CD8-positive, alpha-beta memory T cell (primary cell): Measurements from ENCODE around the gene EIPR1. TPM values are rescaled to one million over a fixed set of nuclear protein-coding genes. Genes with fewer than 3 reads are reported as not detected.
A peak's percentile ranks its signal among the peaks of the same experiment; 100 is the strongest.

Source experiments
- CTCF ChIA-PET: fragments of 350-600 bp; sonication (Branson Sonifier 250); formaldehyde crosslinking; loops from one replicate; lab custom pipeline; 2021; ENCODE audit warnings: antibody characterized with exemption; lab: Charles Lee
- POLR2A ChIA-PET: fragments of 350-600 bp; sonication (Branson Sonifier 250); formaldehyde crosslinking; loops from one replicate; lab custom pipeline; 2021; ENCODE audit warnings: antibody characterized with exemption; lab: Charles Lee
- DNase-seq, 5 donors: peaks; one replicate each; pipeline versions ENCODE4 v3.0.0 to v3.0.0-alpha.2; 2020 to 2022; ENCODE audit warnings: mixed read lengths in 1 of 5
- H3K27ac ChIP-seq: one replicate; pipeline ENCODE4 v1.7.0; 2013; ENCODE audit warnings: low read depth, mild to moderate bottlenecking, low read length, moderate library complexity
- H3K27me3 ChIP-seq: 2 replicates; pipeline ENCODE4 v1.7.0; 2013; ENCODE audit warnings: low read length, mild to moderate bottlenecking; ENCODE audit not compliant: insufficient read depth, poor library complexity, severe bottlenecking
- H3K36me3 ChIP-seq: 2 replicates; pipeline ENCODE4 v1.7.0; 2013; ENCODE audit warnings: mild to moderate bottlenecking, low read length, moderate library complexity; ENCODE audit not compliant: insufficient read depth
- H3K4me1 ChIP-seq: 2 replicates; pipeline ENCODE4 v1.7.0; 2013; ENCODE audit warnings: mild to moderate bottlenecking, low read length, moderate library complexity; ENCODE audit not compliant: insufficient read depth
- H3K4me3 ChIP-seq: 2 replicates; pipeline ENCODE4 v1.7.0; 2013; ENCODE audit warnings: mild to moderate bottlenecking, low read length
- H3K9me3 ChIP-seq: 2 replicates; pipeline ENCODE4 v1.7.0; 2013; ENCODE audit warnings: mild to moderate bottlenecking, low read length
- H3K27ac Mint-ChIP-seq, 8 donors: one replicate each; pipeline ENCODE4 v1.8.0; 2020 to 2021; ENCODE audit warnings: mixed read lengths in 8 of 8, mild to moderate bottlenecking in 6 of 8, inconsistent platforms in 3 of 8, moderate library complexity in 3 of 8
- H3K27me3 Mint-ChIP-seq, 2 donors: one replicate each; pipeline ENCODE4 v1.8.0; 2020 to 2021; ENCODE audit warnings: mixed read lengths in 2 of 2, mild to moderate bottlenecking in 1 of 2, moderate library complexity in 1 of 2
- H3K36me3 Mint-ChIP-seq, 3 donors: one replicate each; pipeline ENCODE4 v1.8.0; 2020 to 2021; ENCODE audit warnings: mixed read lengths in 3 of 3, inconsistent platforms in 1 of 3, mild to moderate bottlenecking in 1 of 3
- H3K4me1 Mint-ChIP-seq, 3 donors: one replicate each; pipeline ENCODE4 v1.8.0; 2020 to 2021; ENCODE audit warnings: mixed read lengths in 3 of 3, inconsistent platforms in 1 of 3, mild to moderate bottlenecking in 1 of 3
- H3K4me3 Mint-ChIP-seq, 7 donors: one replicate each; pipeline ENCODE4 v1.8.0; 2020 to 2021; ENCODE audit warnings: mixed read lengths in 7 of 7, mild to moderate bottlenecking in 6 of 7, moderate library complexity in 4 of 7, inconsistent platforms in 2 of 7
- H3K9me3 Mint-ChIP-seq, 5 donors: one replicate each; pipeline ENCODE4 v1.8.0; 2020 to 2022; ENCODE audit warnings: mixed read lengths in 5 of 5, mild to moderate bottlenecking in 3 of 5, moderate library complexity in 2 of 5, inconsistent platforms in 1 of 5
- polyA plus RNA-seq: library from polyadenylated mRNA; unstranded; fragments of 300-500 nt; fragmentation: Illumina TruSeq; gene quantifications from one replicate; pipeline ENCODE4 v1.2.3, GENCODE V29; 2021
- total RNA-seq, 2 experiments: library from RNA; stranded (reverse); gene quantifications; one replicate each; pipeline ENCODE4 v1.2.3, GENCODE V29; 2021

Gene EIPR1
- total and polyA plus RNA-seq, 3 experiments from 2014 or later = 39.2 to 43.9 (median 41.6) TPM

- ChIA-PET POLR2A (no interaction called here), CTCF (no interaction called here)
- Histone ChIP-seq H3K36me3 (peaks cover 19% of the 10 kb centered on the region), H3K4me3 (no peak overlapping the region), H3K27me3 (no peaks in the 10 kb centered on the region), H3K4me1 (no peaks in the 10 kb centered on the region), H3K27ac (no peak overlapping the region), H3K9me3 (no peaks in the 10 kb centered on the region)
- no peak overlapping the region for H3K27ac Mint-ChIP-seq
- H3K9me3 Mint-ChIP-seq = peaks cover 0 to 1% (median 0%) of the 10 kb centered on the region in 5 donors
- H3K36me3 Mint-ChIP-seq = peaks cover 0 to 84% (median 10%) of the 10 kb centered on the region in 3 donors
- DNase-seq = no peak
- no peaks in the 10 kb centered on the region for H3K27me3 Mint-ChIP-seq
- no peak overlapping the region for H3K4me3 Mint-ChIP-seq
- H3K4me1 Mint-ChIP-seq = peaks cover 0 to 4% (median 0%) of the 10 kb centered on the region in 3 donors
These were observed 183.9 kb downstream of the EIPR1 start for GRCh38 chr2:3193443-3194330.

DNA sequence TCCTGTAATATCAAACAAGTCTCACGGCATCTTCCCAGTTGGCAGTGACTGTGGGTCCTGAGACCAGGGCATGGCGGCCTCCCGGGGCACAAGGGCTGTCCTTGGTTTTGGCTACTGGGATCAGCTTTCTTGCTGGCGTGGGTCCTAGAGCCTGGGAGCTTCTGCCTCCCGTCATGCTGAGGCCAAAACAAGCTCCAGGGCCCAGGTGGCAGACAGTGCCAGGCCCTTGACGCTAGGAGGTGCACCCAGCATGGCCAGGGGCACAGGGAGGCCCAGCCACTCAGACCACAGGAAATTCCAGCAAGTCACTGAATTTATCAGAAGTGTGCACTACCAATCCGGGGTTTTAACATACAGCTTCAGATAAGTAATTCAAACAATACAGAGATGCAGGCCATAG, 184.7 kb downstream of the EIPR1 start:
- no peaks in the 10 kb centered on the region for H3K9me3 ChIP-seq
- ChIA-PET POLR2A (no interaction called here), CTCF (no interaction called here)
- H3K4me3 Mint-ChIP-seq = no peak overlapping the region
- H3K4me3 ChIP-seq = no peak overlapping the region
- H3K9me3 Mint-ChIP-seq = peaks cover 0 to 1% (median 0%) of the 10 kb centered on the region in 5 donors
- H3K27ac ChIP-seq = no peak overlapping the region
- no peaks in the 10 kb centered on the region for H3K4me1 Mint-ChIP-seq
- H3K27me3 ChIP-seq = no peaks in the 10 kb centered on the region
- no peaks in the 10 kb centered on the region for H3K4me1 ChIP-seq
- DNase-seq = no peak
- peaks cover 19% of the 10 kb centered on the region for H3K36me3 ChIP-seq
- peaks cover 0 to 87% (median 10%) of the 10 kb centered on the region in 3 donors for H3K36me3 Mint-ChIP-seq
- no peak overlapping the region for H3K27ac Mint-ChIP-seq
- H3K27me3 Mint-ChIP-seq = no peaks in the 10 kb centered on the region

DNA sequence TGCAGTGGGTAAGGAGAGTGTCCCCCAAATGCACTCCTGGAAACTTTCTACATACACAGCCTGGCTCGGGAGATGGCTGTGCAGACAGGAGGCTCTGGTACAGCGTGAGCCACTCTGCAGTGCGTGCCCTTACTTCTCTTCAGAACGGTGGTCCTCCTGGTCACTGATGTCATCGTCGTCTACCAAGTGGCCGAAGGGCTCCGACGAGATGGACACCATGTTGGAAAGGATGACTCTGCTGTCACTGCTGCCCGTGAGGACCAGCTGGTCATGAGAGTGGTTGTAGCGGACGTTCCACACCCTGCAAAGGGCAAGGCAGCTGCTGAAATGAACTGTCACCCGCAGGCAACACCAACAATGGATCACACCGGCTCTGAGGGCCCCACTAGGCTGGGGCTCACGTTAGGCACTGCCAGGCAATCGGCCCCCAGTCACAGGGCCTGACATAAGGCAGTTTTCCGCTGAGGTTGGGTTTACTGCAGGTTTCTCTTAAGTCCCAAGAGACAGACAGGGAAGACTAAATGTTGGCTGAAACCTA, 185.3 kb downstream of the EIPR1 start:
- Mint-ChIP-seq H3K27me3 (no peaks in the 10 kb centered on the region), H3K4me1 (no peaks in the 10 kb centered on the region), H3K27ac (no peak overlapping the region), H3K36me3 (peaks cover 0 to 85% (median 10%) of the 10 kb centered on the region in 3 donors), H3K4me3 (no peak overlapping the region), H3K9me3 (peaks cover 0 to 1% (median 0%) of the 10 kb centered on the region in 5 donors)
- peaks cover 19% of the 10 kb centered on the region for H3K36me3 ChIP-seq
- no peak for DNase-seq
- H3K4me3 ChIP-seq = no peak overlapping the region
- no peak overlapping the region for H3K27ac ChIP-seq
- no peaks in the 10 kb centered on the region for H3K27me3 ChIP-seq
- ChIA-PET POLR2A (no interaction called here), CTCF (no interaction called here)
- no peaks in the 10 kb centered on the region for H3K9me3 ChIP-seq
- H3K4me1 ChIP-seq = no peaks in the 10 kb centered on the region

GRCh38 chr2:3189961-3190360, 187.7 kb downstream of the EIPR1 start:
- Histone ChIP-seq H3K36me3 (peaks cover 19% of the 10 kb centered on the region), H3K27me3 (no peaks in the 10 kb centered on the region), H3K27ac (no peak overlapping the region), H3K4me3 (no peak overlapping the region), H3K9me3 (no peaks in the 10 kb centered on the region), H3K4me1 (no peaks in the 10 kb centered on the region)
- ChIA-PET POLR2A (no interaction called here), CTCF (no interaction called here)
- H3K36me3 Mint-ChIP-seq = peaks cover 0 to 79% (median 12%) of the 10 kb centered on the region in 3 donors
- H3K27me3 Mint-ChIP-seq = no peaks in the 10 kb centered on the region
- H3K4me1 Mint-ChIP-seq = no peaks in the 10 kb centered on the region
- H3K27ac Mint-ChIP-seq = peak overlapping the region in 2 of 8 donors; percentile 8 to 30
- DNase-seq = no peak
- H3K9me3 Mint-ChIP-seq = peaks cover 0 to 1% (median 0%) of the 10 kb centered on the region in 5 donors
- H3K4me3 Mint-ChIP-seq = no peak overlapping the region

DNA sequence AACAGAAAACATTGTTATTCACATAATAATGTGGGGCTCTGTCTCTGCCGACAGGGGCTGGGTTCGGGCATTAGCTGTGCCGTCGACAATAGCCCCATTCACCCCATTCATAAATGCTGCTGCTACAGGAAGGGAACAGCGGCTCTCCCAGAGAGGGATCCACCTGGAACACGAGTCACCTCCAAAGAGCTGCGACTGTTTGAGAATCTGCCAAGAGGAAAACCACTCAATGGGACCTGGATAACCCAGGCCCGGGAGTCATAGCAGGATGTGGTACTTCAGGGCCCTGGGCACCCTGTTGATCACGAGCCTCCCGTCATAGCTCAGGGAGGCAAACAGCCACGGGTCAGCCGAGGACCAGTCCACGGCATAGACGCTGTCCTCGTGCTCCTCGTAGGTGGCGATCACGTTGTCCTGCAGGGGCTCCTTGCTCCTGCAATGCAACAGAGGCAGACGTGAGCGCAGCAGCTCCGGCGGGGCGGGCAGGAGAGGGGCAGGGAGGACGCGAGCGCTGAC, 188.5 kb downstream of the EIPR1 start:
- Histone ChIP-seq H3K4me3 (no peak overlapping the region), H3K4me1 (no peaks in the 10 kb centered on the region), H3K27me3 (no peaks in the 10 kb centered on the region), H3K9me3 (no peaks in the 10 kb centered on the region), H3K36me3 (peaks cover 19% of the 10 kb centered on the region), H3K27ac (no peak overlapping the region)
- Mint-ChIP-seq H3K27me3 (no peaks in the 10 kb centered on the region), H3K4me1 (no peaks in the 10 kb centered on the region), H3K9me3 (peaks cover 0 to 1% (median 0%) of the 10 kb centered on the region in 5 donors), H3K27ac (peak overlapping the region in 1 of 8 donors; percentile 42), H3K36me3 (peaks cover 0 to 74% (median 11%) of the 10 kb centered on the region in 3 donors), H3K4me3 (no peak overlapping the region)
- CTCF ChIA-PET = no interaction called here
- POLR2A ChIA-PET = no interaction called here
- peak in 1 of 5 donors; percentile 46 for DNase-seq

DNA sequence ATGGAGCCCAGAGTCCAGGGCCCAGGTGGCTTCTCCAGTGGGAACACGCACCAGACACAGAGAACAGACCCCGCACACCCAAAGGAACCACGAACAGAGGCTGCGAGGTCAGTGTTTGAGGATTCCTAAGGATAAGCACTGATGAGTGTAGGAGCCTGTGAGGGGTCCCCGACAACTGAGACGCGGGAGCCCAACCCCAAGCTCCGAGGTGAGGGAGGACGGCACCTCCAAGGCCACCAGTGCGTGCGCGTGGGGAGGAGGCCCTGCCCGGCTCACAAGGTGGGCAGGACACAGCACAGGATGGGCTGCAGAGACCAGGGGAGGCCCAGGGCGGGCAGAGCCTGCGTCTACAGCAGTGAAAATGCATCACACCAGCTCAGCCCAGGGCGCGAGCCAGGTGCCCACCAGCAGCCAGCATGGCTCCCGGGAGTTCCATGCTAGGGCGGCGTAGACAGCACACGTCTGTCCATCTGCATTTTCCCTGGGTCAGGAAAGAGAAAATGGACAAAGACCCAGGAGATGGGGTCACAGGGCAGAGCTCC, 189.1 kb downstream of the EIPR1 start:
- no peaks in the 10 kb centered on the region for H3K27me3 Mint-ChIP-seq
- H3K36me3 Mint-ChIP-seq = peaks cover 0 to 70% (median 11%) of the 10 kb centered on the region in 3 donors
- no peak overlapping the region for H3K4me3 Mint-ChIP-seq
- H3K27ac Mint-ChIP-seq = no peak overlapping the region
- no peaks in the 10 kb centered on the region for H3K27me3 ChIP-seq
- no peaks in the 10 kb centered on the region for H3K4me1 ChIP-seq
- no peaks in the 10 kb centered on the region for H3K4me1 Mint-ChIP-seq
- no peaks in the 10 kb centered on the region for H3K9me3 ChIP-seq
- ChIA-PET CTCF (no interaction called here), POLR2A (no interaction called here)
- H3K36me3 ChIP-seq = peaks cover 18% of the 10 kb centered on the region
- peak in 1 of 5 donors; percentile 28 for DNase-seq
- no peak overlapping the region for H3K27ac ChIP-seq
- H3K9me3 Mint-ChIP-seq = peaks cover 0 to 1% (median 0%) of the 10 kb centered on the region in 5 donors
- H3K4me3 ChIP-seq = no peak overlapping the region

GRCh38 chr2:3187467-3187866, 190.2 kb downstream of the EIPR1 start:
- Histone ChIP-seq H3K36me3 (peaks cover 12% of the 10 kb centered on the region), H3K4me1 (no peaks in the 10 kb centered on the region), H3K27me3 (no peaks in the 10 kb centered on the region), H3K27ac (no peak overlapping the region), H3K4me3 (no peak overlapping the region), H3K9me3 (no peaks in the 10 kb centered on the region)
- POLR2A ChIA-PET = no interaction called here
- Mint-ChIP-seq H3K9me3 (peaks cover 0 to 1% (median 0%) of the 10 kb centered on the region in 5 donors), H3K4me1 (no peaks in the 10 kb centered on the region), H3K4me3 (no peak overlapping the region), H3K36me3 (peaks cover 0 to 60% (median 8%) of the 10 kb centered on the region in 3 donors), H3K27me3 (no peaks in the 10 kb centered on the region), H3K27ac (no peak overlapping the region)
- peak in 1 of 5 donors; percentile 5 for DNase-seq
- CTCF ChIA-PET = no interaction called here

GRCh38 chr2:3186766-3187165, 190.9 kb downstream of the EIPR1 start:
- Histone ChIP-seq H3K9me3 (no peaks in the 10 kb centered on the region), H3K27ac (no peak overlapping the region), H3K4me3 (no peak overlapping the region), H3K27me3 (no peaks in the 10 kb centered on the region), H3K36me3 (peaks cover 5% of the 10 kb centered on the region), H3K4me1 (no peaks in the 10 kb centered on the region)
- CTCF ChIA-PET = no interaction called here
- H3K4me3 Mint-ChIP-seq = no peak overlapping the region
- peak in 1 of 5 donors; percentile 37 for DNase-seq
- POLR2A ChIA-PET = no interaction called here
- H3K27me3 Mint-ChIP-seq = no peaks in the 10 kb centered on the region
- peaks cover 0 to 54% (median 5%) of the 10 kb centered on the region in 3 donors for H3K36me3 Mint-ChIP-seq
- peaks cover 0 to 1% (median 0%) of the 10 kb centered on the region in 5 donors for H3K9me3 Mint-ChIP-seq
- H3K4me1 Mint-ChIP-seq = no peaks in the 10 kb centered on the region
- no peak overlapping the region for H3K27ac Mint-ChIP-seq
